Suppressor macrophage (primary cell): ENCODE results near the gene FXYD7.
A peak's percentile ranks its signal among the peaks of the same experiment; 100 is the strongest.
"Not testable (repeated sequence)": the region's sequence is repeated elsewhere in the genome, so short reads cannot be mapped to it uniquely, and the experiment has no call there.

Experiments
- DNase-seq, 4 experiments: peaks; one replicate each; pipeline ENCODE4 v3.0.0-alpha.2; 2020 to 2022

The FXYD7 gene

GRCh38 chr19:35167251-35168119 is 24.4 kb downstream of the FXYD7 start:
- DNase-seq: peak in 3 of 4 experiments; percentile 28 to 63 (median 60)

GRCh38 chr19:35168196-35168595 is 25.1 kb downstream of the FXYD7 start:
- no peak for DNase-seq

DNA sequence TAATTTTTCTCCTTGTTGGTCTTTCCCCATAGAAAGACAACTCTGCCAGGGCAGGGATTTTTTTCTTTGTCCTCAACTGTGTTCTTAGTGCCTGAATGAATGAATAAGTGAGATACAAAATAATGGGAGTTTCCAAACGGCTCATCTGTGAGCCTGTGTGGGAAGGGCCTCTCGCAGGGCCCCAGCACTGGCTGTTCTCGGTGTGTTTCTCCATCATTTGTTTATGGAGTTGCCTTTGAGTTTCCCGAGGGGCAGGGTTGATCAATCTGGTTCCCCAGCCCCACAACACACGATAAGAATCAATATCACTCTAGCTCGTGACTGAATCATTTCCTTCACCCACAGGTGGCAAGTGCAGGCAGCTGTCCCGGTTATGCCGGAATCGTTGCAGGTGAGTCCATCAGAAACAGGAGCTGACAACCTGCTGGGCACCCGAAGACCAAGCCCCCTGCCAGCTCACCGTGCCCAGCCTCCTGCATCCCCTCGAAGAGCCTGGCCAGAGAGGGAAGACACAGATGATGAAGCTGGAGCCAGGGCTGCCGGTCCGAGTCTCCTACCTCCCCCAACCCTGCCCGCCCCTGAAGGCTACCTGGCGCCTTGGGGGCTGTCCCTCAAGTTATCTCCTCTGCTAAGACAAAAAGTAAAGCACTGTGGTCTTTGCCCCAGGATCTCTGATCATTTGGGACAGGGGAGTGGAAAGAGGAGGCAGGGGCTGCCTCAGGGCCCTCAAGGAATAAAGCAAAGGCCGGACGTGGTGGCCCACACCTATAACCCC is 26.4 kb downstream of the FXYD7 start:
- no peak for DNase-seq

- peak in 2 of 4 experiments; percentile 51 to 63 for DNase-seq
These were observed 27.5 kb downstream of the FXYD7 start for GRCh38 chr19:35170359-35171061.

GRCh38 chr19:35171730-35172129 is 28.7 kb downstream of the FXYD7 start:
- peak in 1 of 4 experiments; percentile 21 for DNase-seq

DNA sequence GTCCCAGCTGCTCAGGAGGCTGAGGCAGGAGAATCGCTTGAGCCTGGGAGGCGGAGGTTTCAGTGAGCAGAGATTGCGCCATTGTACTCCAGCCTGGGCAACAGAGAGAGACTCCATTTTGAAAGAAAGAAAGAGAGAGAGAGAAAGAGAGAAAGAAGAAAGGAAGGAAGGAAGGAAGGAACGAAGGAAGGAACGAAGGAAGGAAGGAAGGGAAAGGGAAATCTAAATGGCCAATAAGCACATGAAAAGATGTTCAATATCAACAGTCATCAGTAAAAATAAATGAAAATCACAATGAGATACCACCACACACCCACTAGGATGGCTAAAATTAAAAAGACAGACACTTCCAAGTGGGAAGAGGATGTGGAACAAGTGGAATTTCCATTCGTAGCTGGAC is 31.2 kb downstream of the FXYD7 start:
- no peak for DNase-seq

GRCh38 chr19:35176181-35176570 is 33.1 kb downstream of the FXYD7 start:
- no peak for DNase-seq

DNA sequence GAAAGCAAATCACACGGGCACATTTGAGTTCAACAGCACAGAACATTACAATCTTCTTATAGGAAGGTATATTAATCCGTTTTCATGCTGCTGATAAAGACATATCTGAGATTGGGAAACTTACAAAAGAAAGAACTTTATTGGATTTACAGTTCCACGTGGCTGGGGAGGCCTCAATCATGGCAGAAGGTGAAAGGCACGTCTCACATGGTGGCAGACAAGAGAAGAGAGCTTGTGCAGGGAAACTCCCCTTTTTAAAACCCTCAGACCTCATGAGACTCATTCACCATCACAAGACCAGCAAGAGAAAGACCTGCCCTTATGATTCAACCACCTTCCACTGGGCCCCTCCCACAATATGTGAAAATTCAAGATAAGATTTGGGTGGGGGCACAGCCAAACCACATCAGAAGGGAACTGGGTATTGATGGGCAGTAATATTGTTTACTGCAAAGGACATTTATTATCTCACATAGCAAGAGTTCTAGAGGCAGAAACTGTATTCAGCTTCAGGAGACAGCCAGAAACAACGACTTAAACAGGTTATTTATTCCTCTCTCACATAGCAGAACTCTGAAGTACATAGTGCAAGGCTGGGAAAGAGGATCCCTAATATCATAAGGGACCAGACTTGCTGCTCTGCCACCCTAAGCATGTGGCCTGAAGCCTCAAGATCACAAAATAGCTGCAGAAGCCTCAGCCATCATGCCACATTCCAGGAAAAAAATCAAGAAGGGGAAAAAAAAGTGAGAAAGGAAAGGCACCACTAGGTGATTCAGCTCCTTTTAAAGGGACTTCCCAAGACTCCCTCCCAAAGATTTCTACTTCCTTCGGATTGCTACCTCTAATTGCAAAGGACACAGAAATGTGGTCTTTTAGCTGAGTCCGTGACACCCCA is 34.6 kb downstream of the FXYD7 start:
- DNase-seq: no peak

DNA sequence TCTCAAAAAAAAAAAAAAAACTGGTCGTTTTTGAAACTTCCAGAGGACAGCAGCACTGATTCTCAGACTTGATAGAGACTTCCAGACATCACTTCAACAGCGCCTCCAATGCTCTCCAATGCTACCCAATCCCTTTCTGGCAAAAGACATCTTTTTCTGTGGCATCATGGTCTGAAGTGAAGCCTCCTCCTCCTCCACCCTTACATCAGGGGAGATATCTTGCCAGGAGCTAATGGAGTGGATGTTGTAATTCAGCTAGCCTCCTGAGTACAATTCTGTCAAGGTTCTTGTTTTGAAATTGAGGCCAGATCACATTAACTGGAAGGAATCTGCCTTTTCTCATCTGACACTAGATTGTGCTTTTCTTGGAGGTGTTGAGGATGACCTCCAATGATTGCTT is 35.6 kb downstream of the FXYD7 start:
- DNase-seq: peak in 3 of 4 experiments; percentile 25 to 50 (median 30)

DNA sequence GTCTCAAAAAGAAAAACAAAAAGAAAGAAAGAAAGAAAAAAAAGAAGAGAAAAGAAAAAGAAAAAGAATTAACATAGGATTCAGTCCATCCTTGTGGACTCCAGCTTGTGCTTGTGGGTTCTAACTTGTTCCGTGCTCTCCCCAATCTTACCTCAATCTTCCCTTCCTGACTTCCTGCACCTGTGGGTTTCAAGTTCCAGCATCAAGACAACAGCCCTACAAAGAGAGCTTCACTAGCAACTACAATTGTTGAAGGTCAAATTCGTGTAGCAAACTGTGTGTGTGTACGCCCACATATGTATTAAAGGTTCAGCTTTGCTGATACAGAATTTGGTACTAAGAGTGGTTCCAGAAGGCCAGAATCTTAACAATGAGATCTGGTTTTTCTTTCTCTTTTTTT is 36.8 kb downstream of the FXYD7 start:
- no peak for DNase-seq

DNA sequence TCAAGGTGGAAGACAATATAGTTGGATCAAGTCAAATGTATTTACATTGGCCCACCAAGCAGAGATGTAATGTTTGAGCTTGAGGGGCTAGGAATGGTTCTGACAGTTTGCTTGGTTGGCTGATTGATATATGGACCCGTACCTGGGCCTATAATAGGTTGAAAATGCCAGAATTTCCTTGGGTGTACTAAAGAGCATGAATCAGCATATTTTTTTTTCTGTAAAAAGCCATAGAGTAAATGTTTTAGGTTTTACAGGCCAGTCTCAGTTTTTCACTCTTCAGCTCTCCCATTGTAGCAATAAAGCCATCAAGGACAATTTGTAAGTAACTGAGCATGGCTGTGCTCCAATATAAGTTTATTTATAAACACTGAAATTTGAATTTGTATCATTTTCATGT is 38.3 kb downstream of the FXYD7 start:
- no peak for DNase-seq

DNA sequence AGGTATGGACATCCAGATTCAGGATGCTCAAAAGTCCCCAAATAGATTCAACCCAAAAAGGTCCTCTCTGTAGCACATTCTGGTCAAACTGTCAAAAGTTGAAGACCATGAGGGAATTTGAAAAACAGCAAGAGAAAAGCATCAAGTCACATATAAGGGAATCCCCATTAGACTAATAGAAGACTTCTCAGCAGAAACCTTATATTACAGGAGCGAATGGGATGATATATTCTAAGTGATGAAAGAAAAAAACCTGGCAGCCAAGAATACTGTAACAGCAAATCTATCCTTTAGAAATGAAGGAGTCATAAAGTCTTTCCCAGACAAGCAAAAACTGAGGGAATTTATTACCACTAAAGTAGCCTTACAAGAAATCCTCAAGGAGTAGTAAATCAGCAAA is 41.2 kb downstream of the FXYD7 start:
- no peak for DNase-seq

DNA sequence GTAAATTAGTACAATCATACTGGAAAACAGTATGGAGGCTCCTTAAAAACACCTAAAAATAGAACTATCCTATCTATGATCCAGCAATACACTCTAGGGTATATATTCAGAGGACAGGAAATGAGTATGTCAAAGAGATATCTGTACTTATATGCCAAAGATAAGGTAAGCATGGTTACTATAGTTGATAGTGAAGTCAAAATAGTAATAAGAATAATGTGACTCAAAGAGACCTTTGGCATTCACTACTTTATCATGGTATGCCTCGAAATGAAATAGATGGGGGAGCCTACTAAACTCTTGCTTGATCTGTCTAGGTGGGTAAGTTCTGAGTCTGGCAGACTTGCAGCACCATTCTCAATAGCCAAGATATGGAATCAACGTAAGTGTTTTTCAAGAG is 41.8 kb downstream of the FXYD7 start:
- no peak for DNase-seq

DNA sequence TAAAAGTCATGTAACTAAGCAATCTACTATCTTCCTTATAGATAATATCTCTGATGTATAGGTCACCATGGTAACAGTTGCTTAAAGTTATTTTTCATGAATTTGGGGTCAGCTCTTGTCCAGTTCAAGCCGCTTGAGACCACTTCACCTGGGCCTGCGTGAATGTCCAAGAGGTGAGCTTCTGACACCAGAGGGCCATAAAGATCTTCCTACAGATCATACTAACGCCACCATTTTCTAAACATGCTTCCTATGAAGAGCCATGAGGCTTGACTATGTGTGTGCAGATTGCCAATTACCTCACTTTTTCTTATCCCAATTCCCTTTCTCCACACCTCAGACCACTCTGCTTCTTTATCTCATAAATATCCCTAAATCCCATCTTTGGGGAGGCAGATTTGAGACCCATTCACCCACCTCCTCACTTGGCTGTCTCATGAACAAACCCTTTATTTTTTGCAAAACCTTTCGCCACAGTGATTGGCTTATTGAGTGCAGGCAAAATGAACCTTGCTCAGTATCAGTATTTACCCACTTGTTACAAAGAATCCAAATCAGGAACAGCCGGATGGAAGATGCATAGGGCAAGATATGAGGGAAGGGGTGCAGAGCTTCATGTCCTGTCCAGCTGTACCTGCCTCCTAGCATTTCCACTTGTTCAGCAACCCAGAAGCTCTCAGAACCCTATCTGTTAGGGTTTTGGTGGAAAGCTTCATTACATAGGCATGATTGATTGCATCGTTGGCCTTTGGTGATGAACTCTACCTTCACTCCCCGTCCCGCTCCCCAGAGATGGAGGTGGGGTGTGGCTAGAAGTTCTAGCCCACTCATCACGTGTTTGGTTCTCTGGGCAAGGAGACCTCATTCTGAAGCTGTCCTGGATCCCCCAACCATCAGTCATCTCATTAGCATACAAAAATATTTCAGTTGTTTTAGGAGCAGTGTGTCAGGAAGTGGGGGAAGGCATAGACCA is 51.2 kb downstream of the FXYD7 start:
- no peak for DNase-seq

GRCh38 chr19:35195830-35196229 is 52.8 kb downstream of the FXYD7 start:
- DNase-seq: no peak

DNA sequence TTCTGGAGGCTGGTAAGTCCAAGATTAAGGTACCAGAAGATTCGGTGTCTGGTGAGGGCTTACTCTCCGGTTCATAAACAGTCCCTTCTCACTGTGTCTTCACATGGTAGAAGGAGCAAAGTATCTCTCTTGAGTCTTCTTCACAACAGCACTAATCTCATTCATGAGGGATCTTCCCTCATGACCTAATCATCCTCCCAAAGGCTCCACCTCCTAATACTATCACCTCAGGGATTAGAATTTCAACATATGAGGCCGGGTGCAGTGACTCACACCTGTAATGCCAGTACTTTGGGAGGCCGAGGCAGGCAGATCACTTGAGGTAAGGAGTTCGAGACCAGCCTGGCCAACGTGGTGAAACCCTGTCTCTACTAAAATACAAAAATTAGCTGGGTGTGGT is 53.8 kb downstream of the FXYD7 start:
- not testable (repeated sequence) for DNase-seq

- DNase-seq: no peak
These were observed 56.4 kb downstream of the FXYD7 start for GRCh38 chr19:35199481-35199880.

DNA sequence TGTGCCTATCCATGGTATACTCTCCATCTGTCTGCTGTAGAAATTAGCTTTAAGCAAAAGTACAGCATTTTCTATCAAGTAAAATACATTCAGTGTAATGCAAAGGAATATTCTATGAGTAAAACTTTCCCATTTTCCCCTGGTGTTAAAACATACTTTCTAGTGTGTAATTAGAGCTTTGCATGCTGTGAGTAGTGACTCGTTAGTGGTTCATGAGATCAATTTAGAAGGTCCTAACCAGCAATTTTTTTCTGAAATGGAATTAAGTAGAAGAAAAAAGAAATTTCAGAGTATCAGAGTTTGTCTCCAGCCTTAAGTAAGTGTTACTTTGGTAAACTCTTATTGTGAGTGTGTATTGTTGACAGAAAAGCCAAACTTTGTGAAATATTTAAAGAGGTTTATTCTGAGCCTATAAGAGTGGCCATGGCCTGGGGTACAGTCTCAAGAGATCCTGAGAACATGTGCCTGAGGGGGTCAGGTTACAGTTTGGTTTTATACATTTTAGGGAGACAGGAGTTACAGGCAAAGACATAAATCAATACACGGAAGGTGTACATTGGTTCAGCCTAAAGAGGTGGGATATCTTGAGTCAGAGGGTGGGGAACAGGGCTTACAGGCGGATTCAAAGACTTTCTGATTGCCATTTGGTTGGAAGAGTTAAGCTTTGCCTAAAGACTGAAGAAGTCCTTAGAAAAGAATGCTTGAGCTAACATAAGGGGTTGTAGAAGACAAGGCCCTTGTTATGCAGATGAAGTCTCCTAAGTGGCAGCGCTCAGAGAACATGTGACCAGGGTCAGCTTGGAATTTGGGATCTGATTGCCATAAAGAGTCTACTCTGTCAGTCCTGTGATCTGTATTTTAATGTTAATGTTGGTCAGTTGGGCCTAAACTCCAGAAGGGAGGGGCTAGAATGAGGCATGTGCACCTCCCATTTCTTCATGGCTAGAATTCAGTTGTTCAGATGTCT is 60.0 kb downstream of the FXYD7 start:
- no peak for DNase-seq
